Panc1 (cell line): Measurements from ENCODE around the gene FUBP1. TPM values are rescaled to one million over a fixed set of nuclear protein-coding genes. Genes with fewer than 3 reads are reported as not detected.
A peak's percentile ranks its signal among the peaks of the same experiment; 100 is the strongest.

ENCODE experiments used
- ATAC-seq: fragments of 200-7000 bp; cut with Tn5 transposase; 2 replicates; pipeline ENCODE4 v1.9.1; 2020; ENCODE audit warnings: mild to moderate bottlenecking, moderate library complexity
- BruUV-seq: library from RNA; stranded (reverse); fragments of 400-500 nt; replicated peaks from 2 replicates; lab custom pipeline; 2021; lab: Mats Ljungman, UMichigan
- CTCF ChIA-PET: fragments of 300-600 bp; sonication (Branson Sonifier 250); formaldehyde crosslinking; loops from one replicate; lab custom pipeline; 2022; ENCODE audit warnings: antibody characterized with exemption; lab: Charles Lee
- POLR2A ChIA-PET: fragments of 300-600 bp; sonication (Branson Sonifier 250); formaldehyde crosslinking; loops from one replicate; lab custom pipeline; 2022; ENCODE audit warnings: antibody characterized with exemption; lab: Charles Lee
- DNase-seq: peaks from one replicate; pipeline ENCODE4 v3.0.0-alpha.2; 2010; ENCODE audit warnings: low read depth, low spot score
- H3K27ac ChIP-seq: 2 replicates; pipeline ENCODE4 v1.5.1; 2011; ENCODE audit warnings: mild to moderate bottlenecking, low read length, inconsistent platforms
- H3K27me3 ChIP-seq: fragments of 200-500 bp; sonication (Bioruptor generic); 2 replicates; pipeline ENCODE4 v1.6.0; 2014; ENCODE audit warnings: low read length, inconsistent platforms; ENCODE audit not compliant: control insufficient read depth, insufficient read depth
- H3K36me3 ChIP-seq: fragments of 200-500 bp; sonication (Bioruptor generic); 2 replicates; pipeline ENCODE4 v1.5.1; 2014; ENCODE audit warnings: inconsistent platforms, mild to moderate bottlenecking, low read length, moderate library complexity; ENCODE audit not compliant: control insufficient read depth, insufficient read depth
- H3K4me1 ChIP-seq: 2 replicates; pipeline ENCODE4 v1.5.1; 2011; ENCODE audit warnings: inconsistent platforms, mild to moderate bottlenecking, low read length, moderate library complexity; ENCODE audit not compliant: control insufficient read depth, insufficient read depth
- H3K4me3 ChIP-seq, 2 experiments: 2 replicates each; pipeline ENCODE4 v1.5.1; 2011 to 2012; ENCODE audit warnings: low read depth in 2 of 2, low read length in 2 of 2, mild to moderate bottlenecking in 2 of 2, inconsistent platforms in 1 of 2, moderate library complexity in 1 of 2
- H3K9me3 ChIP-seq: fragments of 200-500 bp; sonication (Bioruptor generic); 2 replicates; pipeline ENCODE4 v1.5.1; 2014; ENCODE audit warnings: low read depth, mild to moderate bottlenecking, inconsistent platforms, low read length, moderate library complexity; ENCODE audit not compliant: control insufficient read depth, insufficient read depth
- CTCF ChIP-seq: fragments of 450-650 bp; IDR thresholded peaks from 2 replicates; pipeline ENCODE4 v1.5.1; 2017; ENCODE audit warnings: mild to moderate bottlenecking
- POLR2AphosphoS5 ChIP-seq: IDR thresholded peaks from 2 replicates; pipeline ENCODE4 v1.6.1; 2012; ENCODE audit warnings: mild to moderate bottlenecking, low read depth, low read length, moderate library complexity
- REST ChIP-seq, 2 experiments: IDR thresholded peaks; 2 replicates each; pipeline ENCODE4 v1.6.1; 2011 to 2012; ENCODE audit warnings: low read depth in 2 of 2, control low read depth in 1 of 2, low read length in 1 of 2, mild to moderate bottlenecking in 1 of 2, moderate library complexity in 1 of 2; ENCODE audit not compliant: insufficient read depth in 1 of 2
- SIN3A ChIP-seq: IDR thresholded peaks from 2 replicates; pipeline ENCODE4 v1.6.1; 2012; ENCODE audit warnings: low read depth, mild to moderate bottlenecking, low read length, moderate library complexity, borderline replicate concordance; ENCODE audit not compliant: insufficient read depth
- TCF7L2 ChIP-seq: IDR thresholded peaks from 2 replicates; pipeline ENCODE4 v1.6.1; 2011; ENCODE audit warnings: mild to moderate bottlenecking, low read depth, low read length, inconsistent platforms
- in situ Hi-C: cut with HindIII; loops from 2 replicates; pipeline ENCODE4 v1.10.0; 2016; ENCODE audit warnings: low sequenced_read_pairs, low pct_unique_long_range_greater_than_20kb
- intact Hi-C: fragments of 100-400 bp; cut with micrococcal nuclease; formaldehyde crosslinking; loops from one replicate; pipeline ENCODE4 v1.10.0; 2022; ENCODE audit not compliant: unreplicated experiment
- total RNA-seq: library from RNA; stranded (reverse); gene quantifications from one replicate; pipeline ENCODE4 v1.2.1, GENCODE V29; 2021; ENCODE audit not compliant: unreplicated experiment

Gene FUBP1
- total RNA-seq, 1 experiment from 2014 or later, result 150 TPM

DNA sequence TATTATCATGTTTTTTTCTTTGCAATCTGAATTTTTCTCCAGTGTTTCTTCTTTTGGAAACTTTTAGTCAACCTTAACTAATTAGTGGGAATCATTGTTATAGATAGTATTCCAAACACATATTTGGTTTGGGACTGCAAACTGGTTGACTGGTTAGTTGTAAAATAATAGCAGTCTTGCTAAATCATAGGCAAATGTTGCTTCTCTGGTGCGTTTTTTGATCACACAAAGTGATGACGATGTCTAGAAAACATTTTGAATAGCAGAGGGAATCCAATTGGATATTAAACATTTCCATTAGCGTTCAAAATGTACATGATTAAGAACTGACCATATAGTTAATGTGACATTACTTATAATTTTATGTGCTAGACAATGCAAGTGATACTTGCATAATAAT, 30.4 kb upstream of the FUBP1 start:
- intact Hi-C loops (loop anchor here (10.0 kb wide), 1 partner anchor 96 kb away; no protein-coding TSS in a partner anchor), in situ Hi-C loops (no loop called here)

GRCh38 chr1:78007677-78008341, 28.9 kb upstream of the FUBP1 start:
- Histone ChIP-seq H3K27me3 (no peaks in the 10 kb centered on the region), H3K4me1 (peaks cover 18% of the 10 kb centered on the region), H3K27ac (no peak overlapping the region), H3K9me3 (no peaks in the 10 kb centered on the region), H3K36me3 (no peaks in the 10 kb centered on the region), H3K4me3 (no peak overlapping the region)
- intact Hi-C loops, result loop anchor here (10.0 kb wide), 1 partner anchor 97 kb away; no protein-coding TSS in a partner anchor
- ATAC-seq, result no peak
- ChIA-PET POLR2A (no interaction called here), CTCF (no interaction called here)
- TF ChIP-seq SIN3A (no peak), REST (IDR thresholded peaks at IDR 0.05; ENCODE audit: insufficient read depth in 1 of 2, low read depth in 2 of 2, low read length in 1 of 2) (no peak), TCF7L2 (no peak), POLR2AphosphoS5 (no peak), CTCF (no peak)
- DNase-seq, result no peak
- TSS peak; percentile 7 for BruUV-seq
- in situ Hi-C loops, result no loop called here

More for the DNA sequence above, 30.4 kb upstream of the FUBP1 start:
- Histone ChIP-seq H3K27ac (no peak overlapping the region), H3K36me3 (no peaks in the 10 kb centered on the region; the same call in 1 of the 2 replicates), H3K27me3 (no peaks in the 10 kb centered on the region), H3K4me1 (peaks cover 6% of the 10 kb centered on the region), H3K9me3 (no peaks in the 10 kb centered on the region), H3K4me3 (no peak overlapping the region)
- ChIA-PET CTCF (no interaction called here), POLR2A (no interaction called here)
- ATAC-seq (no peak), DNase-seq (no peak)
- BruUV-seq, result no TSS peak
- TF ChIP-seq TCF7L2 (no peak), SIN3A (no peak), CTCF (no peak), POLR2AphosphoS5 (no peak), REST (IDR thresholded peaks at IDR 0.05; ENCODE audit: insufficient read depth in 1 of 2, low read depth in 2 of 2, low read length in 1 of 2) (no peak)
